Measurements from ENCODE around the gene RRP8.

Gene RRP8

GRCh38 chr11:6613496-6613895 is 10.1 kb upstream of the RRP8 start:
- Histone ChIP-seq H3K9ac (ENCODE audit: low read depth, low read length) (no peak overlapping the region), H3K4me3 (ENCODE audit: low read length) (no peak overlapping the region), H3K4me2 (ENCODE audit: low read length) (no peak overlapping the region), H3K4me1 (ENCODE audit: control insufficient read depth, insufficient read depth, low read length) (peaks cover 45% of the 10 kb centered on the region), H3K9me3 (replicated peaks; ENCODE audit: low read length) (no peaks in the 10 kb centered on the region), H3K36me3 (ENCODE audit: insufficient read depth, low read length) (peaks cover 54% of the 10 kb centered on the region), H3K27me3 (ENCODE audit: control insufficient read depth, insufficient read depth, low read length) (no peaks in the 10 kb centered on the region)

- Histone ChIP-seq H3K27me3 (ENCODE audit: control insufficient read depth, insufficient read depth, low read length) (no peaks in the 10 kb centered on the region), H3K4me2 (ENCODE audit: low read length) (peak within 1 kb of the TSS; percentile 88), H3K4me3 (ENCODE audit: low read length) (peak within 1 kb of the TSS; percentile 70), H3K9ac (ENCODE audit: low read depth, low read length) (peak within 1 kb of the TSS; percentile 87), H3K9me3 (replicated peaks; ENCODE audit: low read length) (no peaks in the 10 kb centered on the region), H3K36me3 (ENCODE audit: insufficient read depth, low read length) (peaks cover 65% of the 10 kb centered on the region), H3K4me1 (ENCODE audit: control insufficient read depth, insufficient read depth, low read length) (peaks cover 45% of the 10 kb centered on the region)
These were observed 9.0 kb upstream of the RRP8 start, which contains the start of gene TAF10 for GRCh38 chr11:6612213-6613041. Gene TAF10 (minus strand): TSS chr11:6612216. CDS start chr11:6612189, 27 bp downstream.

DNA sequence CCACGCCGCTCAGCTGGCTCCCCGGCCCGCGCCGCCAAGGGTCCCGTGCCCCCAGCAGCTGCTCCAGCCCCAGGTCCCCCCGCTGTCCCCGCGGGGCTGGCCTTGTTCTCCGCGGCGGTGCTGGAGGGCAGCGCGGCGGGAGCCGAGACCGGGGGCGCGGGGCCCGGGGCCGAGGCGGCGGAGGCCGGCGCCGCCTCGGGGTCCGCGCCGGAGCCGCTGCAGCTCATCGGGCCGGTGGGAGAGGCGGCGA is 8.5 kb upstream of the RRP8 start:
- peak overlapping the region; percentile 88 for H3K4me2 ChIP-seq (ENCODE audit: low read length)
- peak overlapping the region; percentile 87 for H3K9ac ChIP-seq (ENCODE audit: low read depth, low read length)
- peaks cover 46% of the 10 kb centered on the region for H3K4me1 ChIP-seq (ENCODE audit: control insufficient read depth, insufficient read depth, low read length)
- H3K9me3 ChIP-seq (replicated peaks; ENCODE audit: low read length) = no peaks in the 10 kb centered on the region
- H3K36me3 ChIP-seq (ENCODE audit: insufficient read depth, low read length) = peaks cover 67% of the 10 kb centered on the region
- H3K4me3 ChIP-seq (ENCODE audit: low read length) = peak overlapping the region; percentile 70
- H3K27me3 ChIP-seq (ENCODE audit: control insufficient read depth, insufficient read depth, low read length) = no peaks in the 10 kb centered on the region

GRCh38 chr11:6611092-6611962 is 7.9 kb upstream of the RRP8 start:
- H3K4me2 ChIP-seq (ENCODE audit: low read length) = peak overlapping the region; percentile 88

DNA sequence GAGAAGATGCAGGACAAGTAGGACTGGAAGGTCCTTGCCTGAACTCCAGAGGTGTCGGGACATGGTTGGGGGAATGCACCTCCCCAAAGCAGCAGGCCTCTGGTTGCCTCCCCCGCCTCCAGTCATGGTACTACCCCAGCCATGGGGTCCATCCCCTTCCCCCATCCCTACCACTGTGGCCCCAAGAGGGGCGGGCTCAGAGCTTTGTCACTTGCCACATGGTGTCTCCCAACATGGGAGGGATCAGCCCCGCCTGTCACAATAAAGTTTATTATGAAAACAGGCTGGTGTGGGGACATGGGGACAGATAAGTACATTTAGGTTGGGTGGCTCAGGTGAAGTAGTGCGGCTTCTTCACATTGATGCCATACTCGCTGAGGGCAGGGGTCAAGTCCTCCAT is 7.2 kb upstream of the RRP8 start:
- Histone ChIP-seq H3K27me3 (ENCODE audit: control insufficient read depth, insufficient read depth, low read length) (no peaks in the 10 kb centered on the region), H3K36me3 (ENCODE audit: insufficient read depth, low read length) (peaks cover 61% of the 10 kb centered on the region), H3K4me2 (ENCODE audit: low read length) (peak overlapping the region; percentile 88), H3K4me3 (ENCODE audit: low read length) (peak overlapping the region; percentile 70), H3K9me3 (replicated peaks; ENCODE audit: low read length) (no peaks in the 10 kb centered on the region), H3K9ac (ENCODE audit: low read depth, low read length) (peak overlapping the region; percentile 87), H3K4me1 (ENCODE audit: control insufficient read depth, insufficient read depth, low read length) (peaks cover 58% of the 10 kb centered on the region)

More at GRCh38 chr11:6611092-6611962, 7.9 kb upstream of the RRP8 start:
- peak overlapping the region; percentile 87 for H3K9ac ChIP-seq (ENCODE audit: low read depth, low read length)
- H3K9me3 ChIP-seq (replicated peaks; ENCODE audit: low read length) = no peaks in the 10 kb centered on the region
- peaks cover 67% of the 10 kb centered on the region for H3K36me3 ChIP-seq (ENCODE audit: insufficient read depth, low read length)
- peak overlapping the region; percentile 70 for H3K4me3 ChIP-seq (ENCODE audit: low read length)
- no peaks in the 10 kb centered on the region for H3K27me3 ChIP-seq (ENCODE audit: control insufficient read depth, insufficient read depth, low read length)
- peaks cover 52% of the 10 kb centered on the region for H3K4me1 ChIP-seq (ENCODE audit: control insufficient read depth, insufficient read depth, low read length)

GRCh38 chr11:6609502-6610015 is 6.1 kb upstream of the RRP8 start:
- H3K4me1 ChIP-seq (ENCODE audit: control insufficient read depth, insufficient read depth, low read length) = peaks cover 64% of the 10 kb centered on the region

GRCh38 chr11:6608726-6609501 is 5.5 kb upstream of the RRP8 start:
- Histone ChIP-seq H3K36me3 (ENCODE audit: insufficient read depth, low read length) (peaks cover 47% of the 10 kb centered on the region), H3K4me1 (ENCODE audit: control insufficient read depth, insufficient read depth, low read length) (peaks cover 64% of the 10 kb centered on the region), H3K4me2 (ENCODE audit: low read length) (no peak overlapping the region)

More at GRCh38 chr11:6609502-6610015, 6.1 kb upstream of the RRP8 start:
- H3K9me3 ChIP-seq (replicated peaks; ENCODE audit: low read length) = no peaks in the 10 kb centered on the region
- no peak overlapping the region for H3K4me2 ChIP-seq (ENCODE audit: low read length)
- H3K4me3 ChIP-seq (ENCODE audit: low read length) = no peak overlapping the region
- no peaks in the 10 kb centered on the region for H3K27me3 ChIP-seq (ENCODE audit: control insufficient read depth, insufficient read depth, low read length)
- no peak overlapping the region for H3K9ac ChIP-seq (ENCODE audit: low read depth, low read length)
- H3K36me3 ChIP-seq (ENCODE audit: insufficient read depth, low read length) = peaks cover 52% of the 10 kb centered on the region

GRCh38 chr11:6608011-6608410 is 4.6 kb upstream of the RRP8 start:
- Histone ChIP-seq H3K27me3 (ENCODE audit: control insufficient read depth, insufficient read depth, low read length) (no peaks in the 10 kb centered on the region), H3K4me1 (ENCODE audit: control insufficient read depth, insufficient read depth, low read length) (peaks cover 62% of the 10 kb centered on the region), H3K36me3 (ENCODE audit: insufficient read depth, low read length) (peaks cover 44% of the 10 kb centered on the region), H3K9ac (ENCODE audit: low read depth, low read length) (peak overlapping the region; percentile 43), H3K4me3 (ENCODE audit: low read length) (no peak overlapping the region), H3K9me3 (replicated peaks; ENCODE audit: low read length) (no peaks in the 10 kb centered on the region), H3K4me2 (ENCODE audit: low read length) (no peak overlapping the region)

More at GRCh38 chr11:6608726-6609501, 5.5 kb upstream of the RRP8 start:
- Histone ChIP-seq H3K27me3 (ENCODE audit: control insufficient read depth, insufficient read depth, low read length) (no peaks in the 10 kb centered on the region), H3K9ac (ENCODE audit: low read depth, low read length) (no peak overlapping the region), H3K9me3 (replicated peaks; ENCODE audit: low read length) (no peaks in the 10 kb centered on the region), H3K4me3 (ENCODE audit: low read length) (no peak overlapping the region)

DNA sequence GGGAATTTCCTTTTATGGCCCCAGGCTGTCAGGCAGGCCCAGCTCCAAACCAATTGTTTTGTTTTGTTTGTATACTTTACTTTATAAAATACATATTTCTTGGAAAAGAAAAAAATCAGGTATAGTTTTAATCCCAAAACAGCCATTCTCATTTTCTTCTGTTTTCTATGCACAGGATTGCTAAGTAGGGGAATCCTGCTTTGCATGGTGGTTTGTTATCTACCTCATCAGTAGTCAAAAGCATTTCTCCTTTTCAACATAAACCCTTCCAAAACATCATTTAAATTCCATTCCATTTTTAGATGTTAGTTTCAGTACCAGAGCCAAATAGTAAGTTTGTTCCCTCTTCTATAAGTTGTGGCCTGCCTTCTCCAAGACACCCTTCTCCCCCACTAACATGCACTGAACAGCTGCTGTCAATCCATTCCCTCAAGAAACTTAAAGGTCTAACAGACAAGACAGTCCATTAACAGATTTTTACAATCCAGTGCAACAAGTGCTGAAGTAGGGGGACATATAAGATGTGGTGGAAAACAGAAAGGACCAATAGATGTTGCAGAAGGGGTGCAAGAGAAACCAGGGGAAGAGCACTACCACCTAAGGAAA is 3.9 kb upstream of the RRP8 start:
- no peaks in the 10 kb centered on the region for H3K9me3 ChIP-seq (replicated peaks; ENCODE audit: low read length)
- H3K9ac ChIP-seq (ENCODE audit: low read depth, low read length) = peak overlapping the region; percentile 43
- peaks cover 44% of the 10 kb centered on the region for H3K36me3 ChIP-seq (ENCODE audit: insufficient read depth, low read length)
- no peaks in the 10 kb centered on the region for H3K27me3 ChIP-seq (ENCODE audit: control insufficient read depth, insufficient read depth, low read length)
- H3K4me2 ChIP-seq (ENCODE audit: low read length) = peak overlapping the region; percentile 54
- peaks cover 56% of the 10 kb centered on the region for H3K4me1 ChIP-seq (ENCODE audit: control insufficient read depth, insufficient read depth, low read length)
- no peak overlapping the region for H3K4me3 ChIP-seq (ENCODE audit: low read length)

GRCh38 chr11:6606471-6607189 is 3.2 kb upstream of the RRP8 start:
- no peaks in the 10 kb centered on the region for H3K27me3 ChIP-seq (ENCODE audit: control insufficient read depth, insufficient read depth, low read length)
- H3K4me1 ChIP-seq (ENCODE audit: control insufficient read depth, insufficient read depth, low read length) = peaks cover 62% of the 10 kb centered on the region
- H3K4me3 ChIP-seq (ENCODE audit: low read length) = peak overlapping the region; percentile 50
- peak overlapping the region; percentile 66 for H3K4me2 ChIP-seq (ENCODE audit: low read length)
- peaks cover 45% of the 10 kb centered on the region for H3K36me3 ChIP-seq (ENCODE audit: insufficient read depth, low read length)
- H3K9ac ChIP-seq (ENCODE audit: low read depth, low read length) = peak overlapping the region; percentile 70
- no peaks in the 10 kb centered on the region for H3K9me3 ChIP-seq (replicated peaks; ENCODE audit: low read length)
